Thyroid gland (tissue), 4 donors: ENCODE results near the gene ZNF507. TPM values are rescaled to one million over a fixed set of nuclear protein-coding genes. Genes with fewer than 3 reads are reported as not detected.
A peak's percentile ranks its signal among the peaks of the same experiment; 100 is the strongest.
"Not testable (repeated sequence)": the region's sequence is repeated elsewhere in the genome, so short reads cannot be mapped to it uniquely, and the experiment has no call there.

ENCODE experiments used
- DNase-seq, 2 donors: peaks; one replicate each; pipeline ENCODE4 v3.0.0-alpha.2; 2019
- H3K27ac ChIP-seq, 3 donors: fragments of 200-600 bp; sonication (generic); 1 replicate in 2 of 3; 2 replicates in 1 of 3; pipeline ENCODE4 v1.5.1; 2016 to 2019; ENCODE audit warnings: mild to moderate bottlenecking in 1 of 3, moderate library complexity in 1 of 3
- H3K27me3 ChIP-seq: fragments of 200-600 bp; sonication (generic); one replicate; pipeline ENCODE4 v1.5.1; 2019
- H3K36me3 ChIP-seq, 2 donors: fragments of 200-600 bp; sonication (generic); one replicate each; pipeline ENCODE4 v1.5.1; 2016 to 2019
- H3K4me1 ChIP-seq, 2 donors: fragments of 200-600 bp; sonication (generic); one replicate each; pipeline ENCODE4 v1.5.1; 2017 to 2019
- H3K4me3 ChIP-seq, 3 donors: fragments of 200-600 bp; sonication (generic); replicated peaks in 1 of 3; 1 replicate in 2 of 3; 2 replicates in 1 of 3; pipeline ENCODE4 v1.5.1; 2016; ENCODE audit warnings: mild to moderate bottlenecking in 1 of 3
- H3K9me3 ChIP-seq: fragments of 200-600 bp; sonication (generic); one replicate; pipeline ENCODE4 v1.5.1; 2017
- CTCF ChIP-seq, 6 experiments: fragments of 200-600 bp in 3 of 6; fragments of 450-650 bp in 3 of 6; sonication (generic) in 3 of 6; IDR thresholded peaks; one replicate each; pipeline ENCODE4 v1.5.1; 2016 to 2019; ENCODE audit warnings: antibody characterized with exemption in 6 of 6, mild to moderate bottlenecking in 2 of 6, inconsistent platforms in 1 of 6, moderate library complexity in 1 of 6
- POLR2A ChIP-seq, 2 donors: fragments of 450-650 bp; IDR thresholded peaks; one replicate each; pipeline ENCODE4 v1.6.1; 2017; ENCODE audit warnings: antibody characterized with exemption in 2 of 2, mild to moderate bottlenecking in 2 of 2, moderate library complexity in 1 of 2
- WGBS, 2 donors: methylation state at CpG; one replicate each; pipeline ENCODE4 v1.1.5; 2017; 5-methylcytosine and 5-hydroxymethylcytosine counted together
- intact Hi-C: fragments of 100-400 bp; cut with DNase I; formaldehyde crosslinking; loops from one replicate; pipeline ENCODE4 v1.15.1; 2023
- total RNA-seq, 4 donors: library from RNA; depleted of rRNA; stranded (reverse); fragments of >200 nt; gene quantifications; one replicate each; pipeline ENCODE4 v1.2.3, GENCODE V29; 2016

ZNF507 gene
- total RNA-seq, 4 donors from 2014 or later, result 28.6 to 46.9 (median 38.0) TPM

- peaks cover 6 to 11% of the 10 kb centered on the region in 2 donors for H3K36me3 ChIP-seq
- peaks cover 14 to 21% of the 10 kb centered on the region in 2 donors for H3K4me1 ChIP-seq
- no peak overlapping the region for H3K4me3 ChIP-seq
- no peaks in the 10 kb centered on the region for H3K9me3 ChIP-seq
- DNase-seq, result peak; percentile 19 to 32
- intact Hi-C loops, result no loop called here
- 67 to 74% methylated on average over 10 of the region's 10 CpGs for WGBS, 2 donors
- H3K27ac ChIP-seq, result peak overlapping the region; percentile 43 to 68 (median 55)
- no peak for TF ChIP-seq CTCF (IDR thresholded peaks at IDR 0.05)
- no peak for TF ChIP-seq POLR2A (IDR thresholded peaks at IDR 0.05)
- H3K27me3 ChIP-seq, result no peaks in the 10 kb centered on the region
Observed at GRCh38 chr19:32373585-32374295, 28.3 kb downstream of the ZNF507 start.

- H3K9me3 ChIP-seq, intact Hi-C loops, H3K4me3 ChIP-seq, H3K27me3 ChIP-seq, DNase-seq: not testable (repeated sequence)
- WGBS, 2 donors, result 88 to 99% methylated on average over 3 of the region's 3 CpGs
- H3K4me1 ChIP-seq, result peaks cover 14% of the 10 kb centered on the region in 2 donors
- peaks cover 6 to 11% of the 10 kb centered on the region in 2 donors for H3K36me3 ChIP-seq
- peak overlapping the region in 2 of 3 donors; percentile 55 to 56 for H3K27ac ChIP-seq
Observed at GRCh38 chr19:32374362-32374761, 29.0 kb downstream of the ZNF507 start.

- WGBS, 2 donors, result 89 to 96% methylated on average over 9 of the region's 9 CpGs
- Histone ChIP-seq H3K36me3 (peaks cover 10 to 19% of the 10 kb centered on the region in 2 donors), H3K4me1 (peaks cover 12 to 14% of the 10 kb centered on the region in 2 donors)
- H3K27ac ChIP-seq, intact Hi-C loops, H3K9me3 ChIP-seq, H3K4me3 ChIP-seq, H3K27me3 ChIP-seq: not testable (repeated sequence)
- DNase-seq, result peak; percentile 24 to 42
- peak in 5 of 6 experiments; percentile 12 to 47 (median 43) for TF ChIP-seq CTCF (IDR thresholded peaks at IDR 0.05)
Observed at GRCh38 chr19:32377088-32377487, 31.7 kb downstream of the ZNF507 start.

GRCh38 chr19:32380269-32380668 is 34.9 kb downstream of the ZNF507 start:
- no peaks in the 10 kb centered on the region for H3K27me3 ChIP-seq
- 91 to 93% methylated on average over 3 of the region's 3 CpGs for WGBS, 2 donors
- intact Hi-C loops, result no loop called here
- H3K27ac ChIP-seq, result no peak overlapping the region
- DNase-seq, result no peak
- no peak for TF ChIP-seq POLR2A (IDR thresholded peaks at IDR 0.05)
- TF ChIP-seq CTCF (IDR thresholded peaks at IDR 0.05), result no peak
- peaks cover 10 to 26% of the 10 kb centered on the region in 2 donors for H3K36me3 ChIP-seq
- no peaks in the 10 kb centered on the region for H3K9me3 ChIP-seq
- no peak overlapping the region for H3K4me3 ChIP-seq
- no peaks in the 10 kb centered on the region for H3K4me1 ChIP-seq

GRCh38 chr19:32387701-32388392 is 42.4 kb downstream of the ZNF507 start:
- H3K27me3 ChIP-seq, result no peaks in the 10 kb centered on the region
- TF ChIP-seq CTCF (IDR thresholded peaks at IDR 0.05) (no peak), POLR2A (IDR thresholded peaks at IDR 0.05) (no peak)
- H3K4me1 ChIP-seq, result no peaks in the 10 kb centered on the region
- WGBS, 2 donors, result 91 to 94% methylated on average over 7 of the region's 7 CpGs
- peaks cover 0 to 10% of the 10 kb centered on the region in 2 donors for H3K36me3 ChIP-seq
- intact Hi-C loops, result no loop called here
- no peak overlapping the region for H3K27ac ChIP-seq
- no peak overlapping the region for H3K4me3 ChIP-seq
- no peak for DNase-seq
- H3K9me3 ChIP-seq, result no peaks in the 10 kb centered on the region
